Osteoblast (primary cell): Measurements from ENCODE around the gene CLEC3B. TPM values are rescaled to one million over a fixed set of nuclear protein-coding genes. Genes with fewer than 3 reads are reported as not detected.
A peak's percentile ranks its signal among the peaks of the same experiment; 100 is the strongest.
"Not testable (repeated sequence)": the region's sequence is repeated elsewhere in the genome, so short reads cannot be mapped to it uniquely, and the experiment has no call there.

Experiments
- DNase-seq: peaks from one replicate; pipeline ENCODE4 v3.0.0; 2011; ENCODE audit warnings: low spot score, mixed read lengths; ENCODE audit not compliant: insufficient read length; ENCODE audit errors: missing footprints
- H2AFZ ChIP-seq: 2 replicates; pipeline ENCODE4 v1.6.0; 2011; ENCODE audit warnings: mild to moderate bottlenecking, low read length
- H3K27ac ChIP-seq: 2 replicates; pipeline ENCODE4 v1.5.1; 2011; ENCODE audit warnings: mild to moderate bottlenecking, low read depth, low read length, moderate library complexity
- H3K27me3 ChIP-seq: 2 replicates; pipeline ENCODE4 v1.6.0; 2012; ENCODE audit warnings: mild to moderate bottlenecking, control low read depth, inconsistent platforms, low read length, moderate library complexity; ENCODE audit not compliant: insufficient read depth
- H3K36me3 ChIP-seq: 2 replicates; pipeline ENCODE4 v1.5.1; 2011; ENCODE audit warnings: mild to moderate bottlenecking, low read length, control low read depth, moderate library complexity; ENCODE audit not compliant: insufficient read depth
- H3K4me1 ChIP-seq: 2 replicates; pipeline ENCODE4 v1.5.1; 2011; ENCODE audit warnings: mild to moderate bottlenecking, low read length, control low read depth, moderate library complexity; ENCODE audit not compliant: insufficient read depth
- H3K4me2 ChIP-seq: 2 replicates; pipeline ENCODE4 v1.6.0; 2011; ENCODE audit warnings: mild to moderate bottlenecking, low read length; ENCODE audit not compliant: insufficient read depth
- H3K4me3 ChIP-seq: fragments of 200-600 bp; sonication (generic); 3 replicates; pipeline ENCODE4 v1.5.1; 2012; ENCODE audit warnings: mild to moderate bottlenecking, low read length, inconsistent platforms; ENCODE audit not compliant: insufficient read depth
- H3K79me2 ChIP-seq: 2 replicates; pipeline ENCODE4 v1.6.0; 2012; ENCODE audit warnings: mild to moderate bottlenecking, low read length, control low read depth, inconsistent platforms; ENCODE audit not compliant: insufficient read depth
- H3K9me3 ChIP-seq: 2 replicates; pipeline ENCODE4 v1.5.1; 2011; ENCODE audit warnings: low read depth, low read length, control low read depth
- H4K20me1 ChIP-seq: 2 replicates; pipeline ENCODE4 v1.6.0; 2012; ENCODE audit warnings: mild to moderate bottlenecking, low read length, control low read depth; ENCODE audit not compliant: insufficient read depth
- total RNA-seq: library from RNA; depleted of rRNA; stranded (reverse); fragments of >200 nt; gene quantifications from 2 replicates; pipeline ENCODE4 v1.2.3, GENCODE V29; 2012
- TF ChIP-seq, protein P1 (sequence below): IDR thresholded peaks from 2 replicates; pipeline ENCODE4 v1.5.1; 2011; ENCODE audit warnings: mild to moderate bottlenecking, low read depth, low read length, moderate library complexity; ENCODE audit errors: extremely low read depth

The CLEC3B gene
- total RNA-seq, 1 donor: 48.9 TPM

GRCh38 chr3:45067941-45068340 lies 41.8 kb downstream of the CLEC3B start:
- Histone ChIP-seq H3K27me3 (no peaks in the 10 kb centered on the region), H2AFZ (peak overlapping the region; percentile 11)

DNA sequence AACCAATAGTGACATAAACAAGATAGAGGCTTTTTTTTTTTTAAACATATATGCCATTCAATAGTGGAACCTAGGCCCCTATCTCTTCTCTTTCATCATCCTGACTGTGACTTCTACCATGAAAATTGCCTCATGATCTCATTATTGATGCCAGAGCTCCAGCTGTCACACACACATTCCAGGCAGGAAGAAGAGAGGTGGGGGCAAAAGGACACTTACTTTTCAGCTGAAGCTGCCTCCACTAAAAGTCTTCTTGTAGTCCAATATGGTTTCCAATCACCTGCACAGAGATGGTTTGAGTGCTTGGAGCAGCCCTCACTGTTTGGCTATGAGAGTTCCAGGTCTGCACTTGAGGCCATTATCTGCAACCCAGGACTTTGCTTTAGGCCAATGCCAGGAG lies 45.0 kb downstream of the CLEC3B start:
- Histone ChIP-seq H3K9me3 (no peaks in the 10 kb centered on the region), H3K4me1 (no peaks in the 10 kb centered on the region), H3K4me2 (no peak overlapping the region), H3K4me3 (no peak overlapping the region), H3K27ac (no peak overlapping the region), H3K79me2 (no peaks in the 10 kb centered on the region), H2AFZ (no peak overlapping the region), H3K36me3 (no peaks in the 10 kb centered on the region), H3K27me3 (no peaks in the 10 kb centered on the region), H4K20me1 (no peaks in the 10 kb centered on the region)
- DNase-seq: no peak
- TF ChIP-seq, protein P1, sequence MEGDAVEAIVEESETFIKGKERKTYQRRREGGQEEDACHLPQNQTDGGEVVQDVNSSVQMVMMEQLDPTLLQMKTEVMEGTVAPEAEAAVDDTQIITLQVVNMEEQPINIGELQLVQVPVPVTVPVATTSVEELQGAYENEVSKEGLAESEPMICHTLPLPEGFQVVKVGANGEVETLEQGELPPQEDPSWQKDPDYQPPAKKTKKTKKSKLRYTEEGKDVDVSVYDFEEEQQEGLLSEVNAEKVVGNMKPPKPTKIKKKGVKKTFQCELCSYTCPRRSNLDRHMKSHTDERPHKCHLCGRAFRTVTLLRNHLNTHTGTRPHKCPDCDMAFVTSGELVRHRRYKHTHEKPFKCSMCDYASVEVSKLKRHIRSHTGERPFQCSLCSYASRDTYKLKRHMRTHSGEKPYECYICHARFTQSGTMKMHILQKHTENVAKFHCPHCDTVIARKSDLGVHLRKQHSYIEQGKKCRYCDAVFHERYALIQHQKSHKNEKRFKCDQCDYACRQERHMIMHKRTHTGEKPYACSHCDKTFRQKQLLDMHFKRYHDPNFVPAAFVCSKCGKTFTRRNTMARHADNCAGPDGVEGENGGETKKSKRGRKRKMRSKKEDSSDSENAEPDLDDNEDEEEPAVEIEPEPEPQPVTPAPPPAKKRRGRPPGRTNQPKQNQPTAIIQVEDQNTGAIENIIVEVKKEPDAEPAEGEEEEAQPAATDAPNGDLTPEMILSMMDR: no peak

More at GRCh38 chr3:45067941-45068340, 41.8 kb downstream of the CLEC3B start:
- H3K4me3 ChIP-seq: no peak overlapping the region
- H3K79me2 ChIP-seq: no peaks in the 10 kb centered on the region
- H4K20me1 ChIP-seq: no peaks in the 10 kb centered on the region
- DNase-seq: no peak
- H3K4me1 ChIP-seq: peaks cover 14% of the 10 kb centered on the region
- TF ChIP-seq, protein P1: no peak
- H3K9me3 ChIP-seq: no peaks in the 10 kb centered on the region
- H3K36me3 ChIP-seq: no peaks in the 10 kb centered on the region
- no peak overlapping the region for H3K4me2 ChIP-seq
- no peak overlapping the region for H3K27ac ChIP-seq

DNA sequence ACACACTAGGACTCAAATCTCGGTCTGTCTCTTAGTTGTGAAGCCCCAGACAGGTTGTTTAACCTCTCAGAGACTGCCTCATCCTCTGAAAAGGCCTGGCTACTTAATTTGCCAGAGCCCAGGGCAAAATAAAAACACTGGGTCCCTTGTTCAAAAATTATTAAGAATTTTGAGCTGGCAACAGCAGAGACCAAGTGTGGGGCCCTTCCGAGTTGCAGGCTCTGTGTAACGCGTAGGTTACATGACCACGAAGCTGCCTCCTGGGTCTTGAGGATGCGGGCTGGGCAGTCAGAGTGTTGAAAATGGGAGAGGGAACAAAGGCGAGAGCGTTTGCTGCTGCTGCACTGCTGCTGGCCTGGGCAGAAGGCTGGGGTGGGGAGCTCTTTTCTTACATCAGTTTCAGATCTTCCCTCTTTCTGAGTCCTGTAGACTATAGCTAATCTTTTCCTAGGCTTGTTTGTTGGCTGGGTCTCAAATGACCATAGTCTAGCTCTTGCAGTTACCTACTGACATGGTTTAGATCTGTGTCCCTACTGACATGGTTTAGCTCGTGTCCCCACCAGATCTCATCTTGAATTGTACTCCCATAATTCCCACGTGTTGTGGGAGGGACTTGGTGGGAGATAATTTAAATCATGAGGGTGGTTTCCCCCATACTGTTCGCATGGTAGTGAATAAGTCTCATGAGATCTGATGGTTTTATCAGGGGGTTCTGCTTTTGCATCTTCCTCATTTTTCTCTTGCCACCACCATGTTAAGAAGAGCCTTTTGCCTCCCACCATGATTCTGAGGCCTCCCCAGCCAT lies 49.9 kb downstream of the CLEC3B start:
- H3K4me3 ChIP-seq: no peak overlapping the region
- H3K9me3 ChIP-seq: no peaks in the 10 kb centered on the region
- no peaks in the 10 kb centered on the region for H3K36me3 ChIP-seq
- no peaks in the 10 kb centered on the region for H4K20me1 ChIP-seq
- TF ChIP-seq, protein P1: no peak
- no peak for DNase-seq
- no peaks in the 10 kb centered on the region for H3K4me1 ChIP-seq
- H3K79me2 ChIP-seq: no peaks in the 10 kb centered on the region
- H3K27me3 ChIP-seq: no peaks in the 10 kb centered on the region
- H3K4me2 ChIP-seq: no peak overlapping the region
- no peak overlapping the region for H3K27ac ChIP-seq
- H2AFZ ChIP-seq: no peak overlapping the region

DNA sequence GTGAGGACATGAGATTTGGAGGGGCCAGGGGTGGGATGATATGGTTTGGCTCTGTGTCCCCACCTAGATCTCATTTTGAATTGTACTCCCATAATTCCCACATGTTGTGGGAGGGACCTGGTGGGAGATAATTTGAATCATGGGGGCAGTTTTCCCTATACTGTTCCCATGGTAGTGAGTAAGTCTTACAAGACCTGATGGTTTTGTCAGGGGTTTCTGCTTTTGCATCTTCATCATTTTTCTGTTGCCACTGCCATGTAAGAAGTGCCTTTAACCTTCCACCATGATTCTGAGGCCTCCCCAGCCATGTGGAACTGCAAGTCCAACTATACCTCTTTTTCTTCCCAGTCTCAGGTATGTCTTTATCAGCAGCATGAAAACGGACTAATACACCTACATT lies 52.2 kb downstream of the CLEC3B start:
- not testable (repeated sequence) for H3K4me3 ChIP-seq, H3K4me2 ChIP-seq, DNase-seq, H2AFZ ChIP-seq, H3K27me3 ChIP-seq, H3K79me2 ChIP-seq, H3K27ac ChIP-seq, H4K20me1 ChIP-seq, H3K36me3 ChIP-seq, H3K9me3 ChIP-seq
- peaks cover 12% of the 10 kb centered on the region for H3K4me1 ChIP-seq
